Lower lobe of right lung (tissue), 2 donors: ENCODE measurements around the gene OBSCN. TPM values are rescaled to one million over a fixed set of nuclear protein-coding genes. Genes with fewer than 3 reads are reported as not detected.
A peak's percentile ranks its signal among the peaks of the same experiment; 100 is the strongest.

Experiments used
- ATAC-seq, 2 donors: fragments of 200-7000 bp; cut with Tn5 transposase; one replicate each; pipeline ENCODE4 v1.9.1; 2020 to 2022; ENCODE audit warnings: mild to moderate bottlenecking in 2 of 2, moderate library complexity in 2 of 2
- DNase-seq: peaks from one replicate; pipeline ENCODE4 v3.0.0-alpha.2; 2020
- H3K27ac ChIP-seq: fragments of 200-600 bp; one replicate; pipeline ENCODE4 v1.8.0; 2022
- H3K27me3 ChIP-seq: fragments of 200-600 bp; one replicate; pipeline ENCODE4 v1.8.0; 2022; ENCODE audit warnings: low read depth
- H3K36me3 ChIP-seq: fragments of 200-600 bp; one replicate; pipeline ENCODE4 v1.8.0; 2022; ENCODE audit warnings: mild to moderate bottlenecking
- H3K4me1 ChIP-seq: fragments of 200-600 bp; one replicate; pipeline ENCODE4 v1.8.0; 2022
- H3K4me3 ChIP-seq: fragments of 200-600 bp; one replicate; pipeline ENCODE4 v1.8.0; 2022; ENCODE audit warnings: mild to moderate bottlenecking
- H3K9me3 ChIP-seq: fragments of 200-600 bp; one replicate; pipeline ENCODE4 v1.8.0; 2022
- intact Hi-C: fragments of 100-400 bp; cut with DNase I; formaldehyde crosslinking; loops from one replicate; pipeline ENCODE4 v1.11.0; 2022
- total RNA-seq: library from RNA; stranded (reverse); fragmentation: NEBNext Ultra II Directional; extraction: Animal tissue kit (Norgen Biotek cat#: 25700); gene quantifications from one replicate; pipeline ENCODE4 v1.2.1, GENCODE V29; 2021
- TF ChIP-seq, protein P1 (sequence below): fragments of 200-600 bp; IDR thresholded peaks from one replicate; pipeline ENCODE4 v1.8.0; 2022; ENCODE audit warnings: antibody characterized with exemption, mild to moderate bottlenecking
- donor health status: DM: no; HTN: yes; CAD: no; lungs with severe emphysema.

The OBSCN gene
- total RNA-seq, 1 donor from 2014 or later = 35.6 TPM

DNA sequence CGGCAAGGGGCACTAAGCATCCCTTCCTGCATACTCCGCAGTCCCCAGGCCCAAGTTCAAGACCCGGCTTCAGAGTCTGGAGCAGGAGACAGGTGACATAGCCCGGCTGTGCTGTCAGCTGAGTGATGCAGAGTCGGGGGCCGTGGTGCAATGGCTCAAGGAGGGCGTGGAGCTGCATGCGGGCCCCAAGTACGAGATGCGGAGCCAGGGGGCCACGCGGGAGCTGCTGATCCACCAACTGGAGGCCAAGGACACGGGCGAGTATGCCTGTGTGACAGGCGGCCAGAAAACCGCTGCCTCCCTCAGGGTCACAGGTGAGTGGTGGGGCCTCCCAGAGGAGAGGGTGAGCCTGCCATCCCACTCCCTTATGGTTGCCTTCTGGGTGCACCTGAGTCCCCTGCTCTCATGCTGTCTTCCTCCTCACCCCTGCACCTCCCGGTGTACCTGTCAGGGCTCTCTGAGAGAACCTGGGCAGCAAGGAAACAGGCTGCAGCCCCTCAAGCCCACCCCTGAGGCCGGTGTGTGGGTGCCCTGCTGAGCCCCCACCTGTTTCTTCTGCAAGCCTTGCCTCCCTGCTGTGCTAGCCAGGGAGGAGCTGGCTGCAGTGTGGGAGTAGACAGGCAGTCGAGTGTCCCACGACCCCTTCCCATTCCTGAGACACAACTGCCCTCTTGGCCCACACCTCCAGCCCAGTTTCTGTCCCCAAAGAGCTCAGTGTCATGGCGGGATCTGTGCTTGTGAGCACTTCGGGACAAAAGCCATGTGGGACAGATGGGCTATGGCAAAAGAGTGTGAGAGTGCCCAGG lies 99.6 kb downstream of the OBSCN start:
- intact Hi-C loops = no loop called here
- Histone ChIP-seq H3K4me3 (no peak overlapping the region), H3K4me1 (no peaks in the 10 kb centered on the region), H3K27me3 (no peaks in the 10 kb centered on the region), H3K9me3 (peaks cover 5% of the 10 kb centered on the region), H3K27ac (no peak overlapping the region), H3K36me3 (no peaks in the 10 kb centered on the region)
- TF ChIP-seq, protein P1, sequence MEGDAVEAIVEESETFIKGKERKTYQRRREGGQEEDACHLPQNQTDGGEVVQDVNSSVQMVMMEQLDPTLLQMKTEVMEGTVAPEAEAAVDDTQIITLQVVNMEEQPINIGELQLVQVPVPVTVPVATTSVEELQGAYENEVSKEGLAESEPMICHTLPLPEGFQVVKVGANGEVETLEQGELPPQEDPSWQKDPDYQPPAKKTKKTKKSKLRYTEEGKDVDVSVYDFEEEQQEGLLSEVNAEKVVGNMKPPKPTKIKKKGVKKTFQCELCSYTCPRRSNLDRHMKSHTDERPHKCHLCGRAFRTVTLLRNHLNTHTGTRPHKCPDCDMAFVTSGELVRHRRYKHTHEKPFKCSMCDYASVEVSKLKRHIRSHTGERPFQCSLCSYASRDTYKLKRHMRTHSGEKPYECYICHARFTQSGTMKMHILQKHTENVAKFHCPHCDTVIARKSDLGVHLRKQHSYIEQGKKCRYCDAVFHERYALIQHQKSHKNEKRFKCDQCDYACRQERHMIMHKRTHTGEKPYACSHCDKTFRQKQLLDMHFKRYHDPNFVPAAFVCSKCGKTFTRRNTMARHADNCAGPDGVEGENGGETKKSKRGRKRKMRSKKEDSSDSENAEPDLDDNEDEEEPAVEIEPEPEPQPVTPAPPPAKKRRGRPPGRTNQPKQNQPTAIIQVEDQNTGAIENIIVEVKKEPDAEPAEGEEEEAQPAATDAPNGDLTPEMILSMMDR = no peak
- ATAC-seq (no peak), DNase-seq (peak; percentile 45)

DNA sequence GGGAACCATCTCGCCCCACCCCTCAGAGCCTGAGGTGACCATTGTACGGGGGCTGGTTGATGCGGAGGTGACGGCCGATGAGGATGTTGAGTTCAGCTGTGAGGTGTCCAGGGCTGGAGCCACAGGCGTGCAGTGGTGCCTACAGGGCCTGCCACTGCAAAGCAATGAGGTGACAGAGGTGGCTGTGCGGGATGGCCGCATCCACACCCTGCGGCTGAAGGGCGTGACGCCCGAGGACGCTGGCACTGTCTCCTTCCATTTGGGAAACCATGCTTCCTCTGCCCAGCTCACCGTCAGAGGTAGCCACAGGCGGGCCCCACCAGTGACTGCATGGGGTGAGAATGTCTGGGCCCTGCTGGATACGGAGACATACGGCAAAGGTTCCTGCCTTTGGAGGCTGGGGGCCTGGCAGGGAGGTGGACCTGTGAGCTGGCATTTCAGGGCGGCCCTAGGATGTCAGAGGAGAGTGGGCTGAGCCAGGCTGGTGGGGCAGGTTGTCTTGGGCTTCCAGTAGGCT lies 100.3 kb downstream of the OBSCN start:
- ATAC-seq (no peak), DNase-seq (peak; percentile 28)
- TF ChIP-seq, protein P1 = no peak
- Histone ChIP-seq H3K27me3 (no peaks in the 10 kb centered on the region), H3K4me3 (no peak overlapping the region), H3K36me3 (no peaks in the 10 kb centered on the region), H3K9me3 (no peaks in the 10 kb centered on the region), H3K27ac (no peak overlapping the region), H3K4me1 (no peaks in the 10 kb centered on the region)
- intact Hi-C loops = no loop called here

DNA sequence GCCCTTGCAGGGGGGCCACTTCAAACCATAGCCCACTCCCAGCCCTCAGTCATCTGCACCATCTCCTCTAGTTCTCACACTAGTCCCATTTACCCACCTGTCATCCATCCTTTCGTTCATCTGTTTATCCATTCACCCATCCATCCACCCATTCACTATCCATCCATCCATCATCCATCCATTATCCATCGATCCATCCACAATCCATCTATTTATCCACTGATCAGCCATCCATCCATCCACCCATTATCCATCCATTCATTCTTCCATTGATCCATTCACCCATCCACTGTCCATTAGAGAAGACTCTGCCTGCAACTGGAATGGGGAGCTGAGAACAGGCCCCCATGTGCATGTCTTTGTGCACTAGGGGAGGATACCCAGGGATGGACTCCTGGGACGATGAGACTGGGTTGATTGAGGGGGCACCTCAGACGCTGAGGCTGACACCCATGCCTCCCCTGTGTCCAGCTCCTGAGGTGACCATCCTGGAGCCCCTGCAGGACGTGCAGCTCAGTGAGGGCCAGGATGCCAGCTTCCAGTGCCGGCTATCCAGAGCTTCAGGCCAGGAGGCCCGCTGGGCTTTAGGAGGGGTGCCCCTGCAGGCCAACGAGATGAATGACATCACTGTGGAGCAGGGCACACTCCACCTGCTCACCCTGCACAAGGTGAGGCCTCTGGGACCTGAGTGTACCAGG lies 100.9 kb downstream of the OBSCN start:
- ATAC-seq = no peak
- TF ChIP-seq, protein P1 = no peak
- H3K4me3 ChIP-seq = no peak overlapping the region
- no peaks in the 10 kb centered on the region for H3K4me1 ChIP-seq
- no peak overlapping the region for H3K27ac ChIP-seq
- DNase-seq = no peak
- intact Hi-C loops = no loop called here
- H3K9me3 ChIP-seq = no peaks in the 10 kb centered on the region
- no peaks in the 10 kb centered on the region for H3K36me3 ChIP-seq
- H3K27me3 ChIP-seq = no peaks in the 10 kb centered on the region

DNA sequence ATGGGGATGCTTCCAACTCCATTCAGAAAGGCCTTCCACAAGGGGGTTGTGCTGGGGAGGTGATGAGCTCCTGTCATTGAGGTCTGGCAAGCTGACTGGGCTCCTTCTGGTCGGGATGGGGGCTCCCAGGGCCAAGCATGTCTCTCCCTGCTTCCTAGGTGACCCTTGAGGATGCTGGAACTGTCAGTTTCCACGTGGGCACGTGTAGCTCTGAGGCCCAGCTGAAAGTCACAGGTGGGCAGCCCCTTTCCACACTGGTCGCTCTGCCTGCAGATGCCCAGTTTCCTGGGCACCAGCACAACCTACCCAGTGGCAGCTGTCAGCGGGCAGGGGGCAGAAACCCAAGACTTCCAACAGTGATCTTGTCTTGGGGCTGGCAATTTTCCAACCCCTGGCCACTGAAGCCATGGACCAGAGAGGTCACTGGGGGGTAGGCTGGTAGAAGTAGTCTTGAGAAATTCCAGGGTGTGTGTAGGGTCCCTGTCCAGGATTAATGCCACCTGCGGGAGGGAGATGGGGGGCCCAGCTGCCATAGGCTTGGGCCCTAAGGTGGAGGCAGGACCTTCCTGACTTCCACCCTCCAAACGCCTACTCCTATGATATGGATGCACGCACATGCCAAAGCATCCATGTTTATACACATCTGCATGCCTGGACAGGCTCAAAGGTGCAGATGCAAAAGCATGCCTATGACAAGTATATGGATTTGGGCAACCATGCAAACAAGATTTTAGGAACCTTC lies 101.7 kb downstream of the OBSCN start:
- H3K9me3 ChIP-seq = no peaks in the 10 kb centered on the region
- H3K4me1 ChIP-seq = no peaks in the 10 kb centered on the region
- no peaks in the 10 kb centered on the region for H3K27me3 ChIP-seq
- TF ChIP-seq, protein P1 = no peak
- intact Hi-C loops = no loop called here
- ATAC-seq (no peak), DNase-seq (peak; percentile 33)
- no peak overlapping the region for H3K4me3 ChIP-seq
- no peaks in the 10 kb centered on the region for H3K36me3 ChIP-seq
- no peak overlapping the region for H3K27ac ChIP-seq

DNA sequence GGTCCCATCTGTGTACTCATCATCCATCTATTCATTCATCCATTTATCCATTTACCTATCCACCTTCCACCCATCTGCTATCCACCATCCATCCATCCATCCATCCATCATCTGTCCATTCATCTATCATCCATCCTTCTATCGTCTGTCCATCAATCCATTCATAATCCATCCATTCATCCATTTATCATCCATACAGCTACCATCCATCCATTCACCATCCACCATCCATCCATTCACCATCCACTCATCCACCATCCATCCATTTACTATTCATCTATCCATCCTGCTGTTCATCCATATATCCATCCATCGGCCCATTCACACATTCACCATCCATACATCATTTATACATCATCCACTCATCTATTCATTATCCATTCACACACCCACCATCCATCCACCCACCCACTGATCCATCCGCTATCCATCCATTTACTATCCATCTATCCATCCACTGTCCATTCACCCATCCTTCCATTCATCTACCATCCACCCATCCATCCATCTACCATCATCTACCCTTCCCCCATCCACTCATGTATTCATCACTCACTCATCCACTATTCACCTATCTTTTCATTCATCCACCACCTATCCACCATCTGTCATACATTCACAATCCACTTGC lies 102.4 kb downstream of the OBSCN start:
- no peak for ATAC-seq
- Histone ChIP-seq H3K4me3 (no peak overlapping the region), H3K9me3 (no peaks in the 10 kb centered on the region), H3K4me1 (no peaks in the 10 kb centered on the region), H3K36me3 (no peaks in the 10 kb centered on the region), H3K27me3 (no peaks in the 10 kb centered on the region), H3K27ac (no peak overlapping the region)
- intact Hi-C loops = no loop called here
- TF ChIP-seq, protein P1 = no peak
- no peak for DNase-seq
